Measurements from ENCODE around the gene SART1.
A peak's percentile ranks its signal among the peaks of the same experiment; 100 is the strongest.

Gene SART1

DNA sequence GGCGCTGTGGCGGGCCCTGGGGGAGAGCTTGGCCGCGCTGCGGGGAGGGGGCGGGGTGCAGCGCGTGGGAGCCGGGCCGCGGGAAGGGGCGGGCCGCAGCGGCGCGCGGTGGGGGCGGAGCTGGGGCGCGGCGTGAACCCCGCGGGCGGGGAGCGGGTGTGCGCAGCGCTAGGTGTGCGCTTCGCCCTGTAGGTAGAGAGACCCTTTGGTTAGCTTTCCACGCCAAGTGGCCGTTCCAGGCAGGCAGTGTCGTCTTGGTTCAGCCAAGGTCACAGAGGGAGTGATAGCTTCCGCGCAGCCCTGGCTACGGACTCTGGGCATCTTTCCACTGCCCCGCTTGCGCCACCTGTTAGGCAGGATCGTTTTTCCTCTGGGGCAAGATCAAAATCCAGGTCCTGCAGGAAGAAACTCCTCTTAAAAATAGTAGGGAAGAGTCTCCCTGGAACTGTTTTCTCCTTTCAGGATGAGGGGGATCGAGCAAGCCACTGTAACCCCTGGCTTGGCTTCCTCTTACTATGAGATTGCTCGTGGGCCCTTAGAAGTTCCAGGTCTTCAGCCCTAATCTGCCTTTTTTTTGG is 41.2 kb downstream of the SART1 start:
- H3K4me2 ChIP-seq (ENCODE audit: low read depth, low read length, poor library complexity, severe bottlenecking) = peak overlapping the region; percentile 80
- peak overlapping the region; percentile 78 for H3K9ac ChIP-seq (ENCODE audit: low read length)
- H3K9me3 ChIP-seq (ENCODE audit: insufficient read depth, low read length) = no peaks in the 10 kb centered on the region
- peak overlapping the region; percentile 89 for H3K27ac ChIP-seq (ENCODE audit: low read depth, low read length)
- TF ChIP-seq, protein P1, sequence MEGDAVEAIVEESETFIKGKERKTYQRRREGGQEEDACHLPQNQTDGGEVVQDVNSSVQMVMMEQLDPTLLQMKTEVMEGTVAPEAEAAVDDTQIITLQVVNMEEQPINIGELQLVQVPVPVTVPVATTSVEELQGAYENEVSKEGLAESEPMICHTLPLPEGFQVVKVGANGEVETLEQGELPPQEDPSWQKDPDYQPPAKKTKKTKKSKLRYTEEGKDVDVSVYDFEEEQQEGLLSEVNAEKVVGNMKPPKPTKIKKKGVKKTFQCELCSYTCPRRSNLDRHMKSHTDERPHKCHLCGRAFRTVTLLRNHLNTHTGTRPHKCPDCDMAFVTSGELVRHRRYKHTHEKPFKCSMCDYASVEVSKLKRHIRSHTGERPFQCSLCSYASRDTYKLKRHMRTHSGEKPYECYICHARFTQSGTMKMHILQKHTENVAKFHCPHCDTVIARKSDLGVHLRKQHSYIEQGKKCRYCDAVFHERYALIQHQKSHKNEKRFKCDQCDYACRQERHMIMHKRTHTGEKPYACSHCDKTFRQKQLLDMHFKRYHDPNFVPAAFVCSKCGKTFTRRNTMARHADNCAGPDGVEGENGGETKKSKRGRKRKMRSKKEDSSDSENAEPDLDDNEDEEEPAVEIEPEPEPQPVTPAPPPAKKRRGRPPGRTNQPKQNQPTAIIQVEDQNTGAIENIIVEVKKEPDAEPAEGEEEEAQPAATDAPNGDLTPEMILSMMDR (IDR thresholded peaks at IDR 0.05; ENCODE audit: insufficient read depth, low read length, poor library complexity, severe bottlenecking) = no peak
- no peak for TF ChIP-seq EZH2phosphoT487 (conservative IDR thresholded peaks at IDR 0.05; ENCODE audit: low read length)
- peak overlapping the region; percentile 87 for H3K4me3 ChIP-seq (ENCODE audit: insufficient read depth, low read length, poor library complexity, severe bottlenecking)
- peak overlapping the region; percentile 39 for H2AFZ ChIP-seq (ENCODE audit: low read depth, low read length, severe bottlenecking)
- H3K36me3 ChIP-seq (ENCODE audit: low read length) = peaks cover 3% of the 10 kb centered on the region; the same call in 1 of the 2 replicates
- H3K79me2 ChIP-seq (ENCODE audit: insufficient read depth, low read length) = peaks cover 26% of the 10 kb centered on the region
- H3K9me2 ChIP-seq (replicated peaks; ENCODE audit: insufficient read depth, low read length) = no peaks in the 10 kb centered on the region
- no peaks in the 10 kb centered on the region for H3K27me3 ChIP-seq (ENCODE audit: low read length)
- peaks cover 4% of the 10 kb centered on the region; the same call in 1 of the 2 replicates for H3F3A ChIP-seq (ENCODE audit: insufficient read depth)
- H4K20me1 ChIP-seq (ENCODE audit: low read depth, low read length) = no peaks in the 10 kb centered on the region; the same call in 1 of the 2 replicates

DNA sequence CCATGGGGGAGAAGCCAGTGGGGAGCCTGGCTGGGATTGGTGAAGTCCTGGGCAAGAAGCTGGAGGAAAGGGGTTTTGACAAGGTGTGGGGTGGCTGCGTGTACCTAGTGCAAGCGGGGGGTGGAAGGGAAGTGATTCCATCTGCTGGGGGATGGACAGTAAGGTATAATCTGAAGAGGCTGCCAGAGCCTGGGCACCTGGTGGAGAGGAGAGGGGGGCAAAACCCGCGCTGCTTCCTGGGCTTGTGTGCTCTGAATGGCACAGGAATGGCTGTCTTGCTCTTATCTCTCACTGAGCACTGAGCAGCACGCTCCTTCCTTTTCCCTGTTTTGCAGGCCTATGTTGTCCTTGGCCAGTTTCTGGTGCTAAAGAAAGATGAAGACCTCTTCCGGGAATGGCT is 41.8 kb downstream of the SART1 start:
- Histone ChIP-seq H3K36me3 (ENCODE audit: low read length) (peaks cover 3% of the 10 kb centered on the region; the same call in 1 of the 2 replicates), H3K9me2 (replicated peaks; ENCODE audit: insufficient read depth, low read length) (no peaks in the 10 kb centered on the region), H3K27ac (ENCODE audit: low read depth, low read length) (0 out of 2 replicates have a peak overlapping the region, but pooled peaks have one; percentile 89), H3K9me3 (ENCODE audit: insufficient read depth, low read length) (no peaks in the 10 kb centered on the region), H3F3A (ENCODE audit: insufficient read depth) (peaks cover 4% of the 10 kb centered on the region; the same call in 1 of the 2 replicates), H3K4me3 (ENCODE audit: insufficient read depth, low read length, poor library complexity, severe bottlenecking) (peak overlapping the region; percentile 87), H3K27me3 (ENCODE audit: low read length) (no peaks in the 10 kb centered on the region), H2AFZ (ENCODE audit: low read depth, low read length, severe bottlenecking) (no peak overlapping the region), H3K79me2 (ENCODE audit: insufficient read depth, low read length) (peaks cover 26% of the 10 kb centered on the region), H4K20me1 (ENCODE audit: low read depth, low read length) (no peaks in the 10 kb centered on the region; the same call in 1 of the 2 replicates), H3K9ac (ENCODE audit: low read length) (peak overlapping the region; percentile 78), H3K4me2 (ENCODE audit: low read depth, low read length, poor library complexity, severe bottlenecking) (peak overlapping the region; percentile 80)
- TF ChIP-seq EZH2phosphoT487 (conservative IDR thresholded peaks at IDR 0.05; ENCODE audit: low read length) = no peak
- TF ChIP-seq, protein P1 (IDR thresholded peaks at IDR 0.05; ENCODE audit: insufficient read depth, low read length, poor library complexity, severe bottlenecking) = no peak

DNA sequence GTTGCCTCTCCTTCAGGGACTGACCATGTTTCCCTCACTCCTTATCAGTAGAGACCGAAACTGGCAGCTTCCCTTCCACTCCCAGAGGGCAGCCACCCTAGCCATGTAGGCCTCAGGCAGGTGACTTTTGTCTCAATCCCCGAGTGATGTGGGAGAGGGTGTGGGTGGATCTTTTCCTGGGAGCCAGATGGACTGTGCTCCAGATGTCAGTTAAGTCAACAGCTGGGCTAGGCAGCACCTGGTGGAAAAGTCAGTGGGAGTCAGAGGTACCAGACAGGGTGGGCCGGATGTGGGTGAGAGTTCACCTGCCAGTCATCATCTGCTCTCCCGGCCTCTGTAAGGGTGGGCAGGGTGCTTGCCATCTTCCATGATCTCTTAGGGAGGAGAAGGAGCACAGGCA is 42.7 kb downstream of the SART1 start:
- Histone ChIP-seq H3K79me2 (ENCODE audit: insufficient read depth, low read length) (peaks cover 26% of the 10 kb centered on the region), H4K20me1 (ENCODE audit: low read depth, low read length) (no peaks in the 10 kb centered on the region; the same call in 1 of the 2 replicates), H3K9ac (ENCODE audit: low read length) (no peak overlapping the region), H3K27ac (ENCODE audit: low read depth, low read length) (no peak overlapping the region), H3K9me3 (ENCODE audit: insufficient read depth, low read length) (no peaks in the 10 kb centered on the region), H2AFZ (ENCODE audit: low read depth, low read length, severe bottlenecking) (no peak overlapping the region), H3K4me3 (ENCODE audit: insufficient read depth, low read length, poor library complexity, severe bottlenecking) (no peak overlapping the region), H3K36me3 (ENCODE audit: low read length) (peaks cover 2% of the 10 kb centered on the region; the same call in 1 of the 2 replicates), H3K4me2 (ENCODE audit: low read depth, low read length, poor library complexity, severe bottlenecking) (no peak overlapping the region), H3F3A (ENCODE audit: insufficient read depth) (peaks cover 4% of the 10 kb centered on the region; the same call in 1 of the 2 replicates), H3K27me3 (ENCODE audit: low read length) (no peaks in the 10 kb centered on the region), H3K9me2 (replicated peaks; ENCODE audit: insufficient read depth, low read length) (no peaks in the 10 kb centered on the region)
- no peak for TF ChIP-seq EZH2phosphoT487 (conservative IDR thresholded peaks at IDR 0.05; ENCODE audit: low read length)
- TF ChIP-seq, protein P1 (IDR thresholded peaks at IDR 0.05; ENCODE audit: insufficient read depth, low read length, poor library complexity, severe bottlenecking) = no peak
